Thyroid gland (tissue), 4 donors: Measurements from ENCODE around the gene UFD1.

Experiments used
- POLR2A ChIP-seq, 2 donors: fragments of 450-650 bp; IDR thresholded peaks; one replicate each; pipeline ENCODE4 v1.6.1; 2017; ENCODE audit warnings: antibody characterized with exemption in 2 of 2, mild to moderate bottlenecking in 2 of 2, moderate library complexity in 1 of 2
- TF ChIP-seq, protein P1 (sequence below), 6 experiments: fragments of 200-600 bp in 3 of 6; fragments of 450-650 bp in 3 of 6; sonication (generic) in 3 of 6; IDR thresholded peaks; one replicate each; pipeline ENCODE4 v1.5.1; 2016 to 2019; ENCODE audit warnings: antibody characterized with exemption in 6 of 6, mild to moderate bottlenecking in 2 of 6, inconsistent platforms in 1 of 6, moderate library complexity in 1 of 6

DNA sequence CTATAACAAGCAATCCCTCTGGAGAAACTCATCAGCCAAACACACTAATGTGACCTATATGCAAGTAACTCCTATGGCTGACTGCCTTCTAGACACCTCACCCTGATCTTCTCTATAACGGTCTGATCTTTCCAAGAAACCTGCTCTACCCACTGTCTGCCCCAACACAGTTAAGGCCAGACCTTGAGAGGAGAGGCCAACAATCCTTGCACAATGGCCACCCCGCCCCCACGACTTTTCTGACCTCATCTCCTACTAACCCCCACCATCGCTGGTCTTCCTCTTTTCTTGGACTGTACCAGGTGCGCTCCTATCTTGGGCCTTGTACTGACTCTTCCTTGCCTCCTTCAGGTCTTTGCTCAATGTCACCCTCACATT lies 59.9 kb downstream of the UFD1 start:
- TF ChIP-seq, protein P1, sequence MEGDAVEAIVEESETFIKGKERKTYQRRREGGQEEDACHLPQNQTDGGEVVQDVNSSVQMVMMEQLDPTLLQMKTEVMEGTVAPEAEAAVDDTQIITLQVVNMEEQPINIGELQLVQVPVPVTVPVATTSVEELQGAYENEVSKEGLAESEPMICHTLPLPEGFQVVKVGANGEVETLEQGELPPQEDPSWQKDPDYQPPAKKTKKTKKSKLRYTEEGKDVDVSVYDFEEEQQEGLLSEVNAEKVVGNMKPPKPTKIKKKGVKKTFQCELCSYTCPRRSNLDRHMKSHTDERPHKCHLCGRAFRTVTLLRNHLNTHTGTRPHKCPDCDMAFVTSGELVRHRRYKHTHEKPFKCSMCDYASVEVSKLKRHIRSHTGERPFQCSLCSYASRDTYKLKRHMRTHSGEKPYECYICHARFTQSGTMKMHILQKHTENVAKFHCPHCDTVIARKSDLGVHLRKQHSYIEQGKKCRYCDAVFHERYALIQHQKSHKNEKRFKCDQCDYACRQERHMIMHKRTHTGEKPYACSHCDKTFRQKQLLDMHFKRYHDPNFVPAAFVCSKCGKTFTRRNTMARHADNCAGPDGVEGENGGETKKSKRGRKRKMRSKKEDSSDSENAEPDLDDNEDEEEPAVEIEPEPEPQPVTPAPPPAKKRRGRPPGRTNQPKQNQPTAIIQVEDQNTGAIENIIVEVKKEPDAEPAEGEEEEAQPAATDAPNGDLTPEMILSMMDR (IDR thresholded peaks at IDR 0.05): no peak
- no peak for TF ChIP-seq POLR2A (IDR thresholded peaks at IDR 0.05)
